PC-3 (cell line): ENCODE measurements around the gene SIRT2. TPM values are rescaled to one million over a fixed set of nuclear protein-coding genes. Genes with fewer than 3 reads are reported as not detected.
A peak's percentile ranks its signal among the peaks of the same experiment; 100 is the strongest.

Source experiments
- ATAC-seq: fragments of 200-7000 bp; cut with Tn5 transposase; 2 replicates; pipeline ENCODE4 v1.9.1; 2020; ENCODE audit warnings: mild to moderate bottlenecking, moderate library complexity
- BruUV-seq: library from RNA; stranded (reverse); fragments of 400-500 nt; replicated peaks from 2 replicates; lab custom pipeline; 2021; lab: Mats Ljungman, UMichigan
- CTCF ChIA-PET: fragments of 300-600 bp; sonication (Branson Sonifier 250); formaldehyde crosslinking; loops from one replicate; lab custom pipeline; 2022; ENCODE audit warnings: antibody characterized with exemption; lab: Charles Lee
- POLR2A ChIA-PET: fragments of 300-600 bp; sonication (Branson Sonifier 250); formaldehyde crosslinking; loops from one replicate; lab custom pipeline; 2022; ENCODE audit warnings: antibody characterized with exemption; ENCODE audit not compliant: unreplicated experiment; lab: Charles Lee
- DNase-seq: peaks from one replicate; pipeline ENCODE4 v3.0.0-alpha.2; 2015
- H2AFZ ChIP-seq: fragments of 300-600 bp; sonication (generic); 2 replicates; pipeline ENCODE4 v1.6.0; 2016; ENCODE audit warnings: antibody characterized with exemption, low read length
- H3F3A ChIP-seq: fragments of 300-600 bp; sonication (generic); one replicate; pipeline ENCODE4 v1.6.0; 2017; ENCODE audit warnings: antibody characterized with exemption, low read length, control low read depth, mild to moderate bottlenecking; ENCODE audit not compliant: unreplicated experiment
- H3K27ac ChIP-seq: fragments of 300-600 bp; sonication (generic); 2 replicates; pipeline ENCODE4 v1.5.1; 2016; ENCODE audit warnings: mild to moderate bottlenecking, low read length
- H3K27me3 ChIP-seq: fragments of 300-600 bp; sonication (generic); 2 replicates; pipeline ENCODE4 v1.6.1; 2016; ENCODE audit warnings: low read length, mixed read lengths
- H3K36me3 ChIP-seq: fragments of 300-600 bp; sonication (generic); 2 replicates; pipeline ENCODE4 v1.6.1; 2016; ENCODE audit warnings: low read depth, mixed run types, low read length, mixed read lengths
- H3K4me1 ChIP-seq: fragments of 300-600 bp; sonication (generic); 2 replicates; pipeline ENCODE4 v1.5.1; 2016; ENCODE audit warnings: low read length; ENCODE audit not compliant: insufficient read depth
- H3K4me2 ChIP-seq: fragments of 300-600 bp; sonication (generic); 2 replicates; pipeline ENCODE4 v1.6.0; 2016; ENCODE audit warnings: low read length
- H3K4me3 ChIP-seq: fragments of 300-600 bp; sonication (generic); 2 replicates; pipeline ENCODE4 v1.5.1; 2016; ENCODE audit warnings: mild to moderate bottlenecking, low read length, mixed read lengths
- H3K79me2 ChIP-seq: fragments of 300-600 bp; sonication (generic); 2 replicates; pipeline ENCODE4 v1.6.1; 2017; ENCODE audit warnings: low read length, mixed read lengths
- H3K9ac ChIP-seq: fragments of 300-600 bp; sonication (generic); 2 replicates; pipeline ENCODE4 v1.6.0; 2016; ENCODE audit warnings: mild to moderate bottlenecking, low read length
- H3K9me2 ChIP-seq: fragments of 300-600 bp; sonication (generic); replicated peaks from 2 replicates; pipeline ENCODE4 v1.6.1; 2016; ENCODE audit warnings: mixed run types, low read length, mixed read lengths
- H3K9me3 ChIP-seq: fragments of 300-600 bp; sonication (generic); 2 replicates; pipeline ENCODE4 v1.6.1; 2016; ENCODE audit warnings: low read length, mixed read lengths
- H4K20me1 ChIP-seq: fragments of 300-600 bp; sonication (generic); 2 replicates; pipeline ENCODE4 v1.6.1; 2016; ENCODE audit warnings: low read length, mixed read lengths
- CTCF ChIP-seq: fragments of 300-600 bp; sonication (generic); conservative IDR thresholded peaks from 2 replicates; pipeline ENCODE4 v1.5.1; 2017; ENCODE audit warnings: antibody characterized with exemption, low read depth, mild to moderate bottlenecking, low read length
- EZH2 ChIP-seq: fragments of 300-600 bp; sonication (generic); IDR thresholded peaks from one replicate; pipeline ENCODE4 v1.6.1; 2017; ENCODE audit warnings: antibody characterized with exemption, mild to moderate bottlenecking, low read length; ENCODE audit not compliant: unreplicated experiment
- EZH2phosphoT487 ChIP-seq: fragments of 300-600 bp; sonication (generic); IDR thresholded peaks from 2 replicates; pipeline ENCODE4 v1.6.1; 2018; ENCODE audit warnings: mild to moderate bottlenecking, antibody characterized with exemption, low read length, borderline replicate concordance
- intact Hi-C: fragments of 100-400 bp; cut with micrococcal nuclease; formaldehyde crosslinking; loops from 2 replicates; pipeline ENCODE4 v1.9.0; 2023
- total RNA-seq: library from RNA; depleted of rRNA; stranded (reverse); fragments of >200 nt; gene quantifications from 2 replicates; pipeline ENCODE4 v1.2.3, GENCODE V29; 2014

The SIRT2 gene
- total RNA-seq, 1 experiment from 2014 or later: 37.9 TPM

- Histone ChIP-seq H3K4me1 (peaks cover 28% of the 10 kb centered on the region), H3K9ac (peak overlapping the region; percentile 85), H3K4me3 (peak overlapping the region; percentile 65), H3K36me3 (peaks cover 22% of the 10 kb centered on the region), H3F3A (no peaks in the 10 kb centered on the region), H3K79me2 (peaks cover 45% of the 10 kb centered on the region), H3K4me2 (peak overlapping the region; percentile 95), H3K27me3 (no peaks in the 10 kb centered on the region), H3K9me2 (no peaks in the 10 kb centered on the region), H3K9me3 (no peaks in the 10 kb centered on the region), H3K27ac (peak overlapping the region; percentile 74), H2AFZ (peak overlapping the region; percentile 51; the same call in 1 of the 2 replicates), H4K20me1 (peaks cover 20% of the 10 kb centered on the region; the same call in 1 of the 2 replicates)
- ATAC-seq (peak; percentile 77), DNase-seq (no peak)
- POLR2A ChIA-PET: no interaction called here
- intact Hi-C loops: loop anchor here (1.0 to 5.0 kb wide), 2 partner anchors 47 to 80 kb away; partner anchors contain the start of genes MRPS12, NFKBIB, SARS2 and SIRT2
- no TSS peak for BruUV-seq
- CTCF ChIA-PET: interaction anchor here (0.6 kb wide), 1 partner anchor 12 kb away, joined by 4 read pairs; no protein-coding TSS in a partner anchor
- no peak for TF ChIP-seq EZH2
- no peak for TF ChIP-seq CTCF
- TF ChIP-seq EZH2phosphoT487: no peak
Observed at GRCh38 chr19:38850436-38850975, 48.9 kb downstream of the SIRT2 start.

GRCh38 chr19:38849860-38850435 lies 49.5 kb downstream of the SIRT2 start, which contains the start of gene HNRNPL:
Gene HNRNPL, minus strand, starts transcription at chr19:38849986. Its CDS starts 20 bp downstream, at chr19:38849966.
- intact Hi-C loops: loop anchor here (1.0 to 5.0 kb wide), 2 partner anchors 47 to 80 kb away; partner anchors contain the start of genes MRPS12, NFKBIB, SARS2 and SIRT2
- H3K4me1 ChIP-seq: peaks cover 28% of the 10 kb centered on the region
- no peaks in the 10 kb centered on the region for H3K27me3 ChIP-seq
- POLR2A ChIA-PET: interaction anchor here (0.6 kb wide), 1 partner anchor 16 kb away, joined by 10 read pairs; no protein-coding TSS in a partner anchor
- ATAC-seq (peak; percentile 58), DNase-seq (peak; percentile 99)
- H3K27ac ChIP-seq: peak within 1 kb of the TSS; percentile 97
- peak within 1 kb of the TSS; percentile 97 for H3K4me2 ChIP-seq
- BruUV-seq: no TSS peak
- peaks cover 23% of the 10 kb centered on the region; the same call in 1 of the 2 replicates for H4K20me1 ChIP-seq
- peak within 1 kb of the TSS; percentile 53; the same call in 1 of the 2 replicates for H2AFZ ChIP-seq
- no peaks in the 10 kb centered on the region for H3K9me2 ChIP-seq
- H3K79me2 ChIP-seq: peaks cover 50% of the 10 kb centered on the region
- no peak for TF ChIP-seq EZH2
- TF ChIP-seq CTCF: 0 out of 2 replicates have a peak, but pooled peaks have one; percentile 9
- peak within 1 kb of the TSS; percentile 99 for H3K9ac ChIP-seq
- no peaks in the 10 kb centered on the region for H3K9me3 ChIP-seq
- no peaks in the 10 kb centered on the region for H3F3A ChIP-seq
- H3K4me3 ChIP-seq: peak within 1 kb of the TSS; percentile 83
- peaks cover 27% of the 10 kb centered on the region for H3K36me3 ChIP-seq
- CTCF ChIA-PET: no interaction called here
